HepG2 (cell line): ENCODE measurements around the gene KCNK6. TPM values are rescaled to one million over a fixed set of nuclear protein-coding genes. Genes with fewer than 3 reads are reported as not detected.

Experiments used
- ARID3A ChIP-seq: IDR thresholded peaks from 2 replicates; pipeline ENCODE4 v1.6.1; 2012; ENCODE audit warnings: low read depth, low read length, improper control_type of control experiment
- ELF3 ChIP-seq: IDR thresholded peaks from 2 replicates; pipeline ENCODE4 v1.6.1; 2016; ENCODE audit warnings: missing genetic modification reagents, missing compliant biosample characterization
- EP300 ChIP-seq, 3 experiments: sonication (generic) in 1 of 3; formaldehyde crosslinking in 1 of 3; IDR thresholded peaks; 2 replicates each; pipeline versions ENCODE4 v1.5.1 to v1.6.1; 2011 to 2020; ENCODE audit warnings: low read depth in 2 of 3, low read length in 2 of 3, borderline replicate concordance in 1 of 3, improper control_type of control experiment in 1 of 3, mild to moderate bottlenecking in 1 of 3, missing genetic modification reagents in 1 of 3, moderate library complexity in 1 of 3
- HNRNPH1 ChIP-seq: fragments of 200-400 bp; formaldehyde crosslinking; optimal IDR thresholded peaks from 2 replicates; pipeline ENCODE3; 2017; ENCODE audit warnings: mild to moderate bottlenecking, low read depth, low read length
- KDM2A ChIP-seq: sonication (generic); formaldehyde crosslinking; IDR thresholded peaks from 2 replicates; pipeline ENCODE4 v1.4.0; 2020; ENCODE audit warnings: low read depth, missing genetic modification reagents, borderline replicate concordance
- PHF8 ChIP-seq: sonication (generic); formaldehyde crosslinking; IDR thresholded peaks from 2 replicates; pipeline ENCODE4 v1.5.0; 2020; ENCODE audit warnings: missing genetic modification reagents
- U2AF1 ChIP-seq: fragments of 200-400 bp; formaldehyde crosslinking; optimal IDR thresholded peaks from 2 replicates; pipeline ENCODE3; 2017; ENCODE audit warnings: mild to moderate bottlenecking, low read depth, low read length
- ZNF136 ChIP-seq: sonication (generic); formaldehyde crosslinking; IDR thresholded peaks from 2 replicates; pipeline ENCODE4 v1.8.1; 2022; ENCODE audit warnings: low read depth, mild to moderate bottlenecking, moderate library complexity, missing genetic modification reagents
- ZNF30 ChIP-seq: sonication (generic); formaldehyde crosslinking; IDR thresholded peaks from 2 replicates; pipeline ENCODE4 v1.5.0; 2020; ENCODE audit warnings: mild to moderate bottlenecking, missing genetic modification reagents
- ZNF335 ChIP-seq: sonication (generic); formaldehyde crosslinking; IDR thresholded peaks from 2 replicates; pipeline ENCODE4 v1.4.0; 2020; ENCODE audit warnings: missing genetic modification reagents
- ZNF501 ChIP-seq: sonication (generic); formaldehyde crosslinking; IDR thresholded peaks from 2 replicates; pipeline ENCODE4 v1.5.1; 2020; ENCODE audit warnings: mild to moderate bottlenecking, moderate library complexity, missing genetic modification reagents
- ZSCAN12 ChIP-seq: sonication (generic); formaldehyde crosslinking; IDR thresholded peaks from 2 replicates; pipeline ENCODE4 v1.9.0; 2021; ENCODE audit warnings: mild to moderate bottlenecking, missing genetic modification reagents
- polyA plus RNA-seq, 8 experiments: library from polyadenylated mRNA; depleted of rRNA in 3 of 8; stranded (reverse) in 7 of 8; unstranded in 1 of 8; fragments of >200 nt; fragmentation: Illumina TruSeq in 4 of 8; extraction: Trizol in 4 of 8; gene quantifications; 2 replicates each; pipeline versions ENCODE4 v1.2.1 to v1.2.3, GENCODE V29; 2011 to 2016; ENCODE audit warnings: low read depth in 4 of 8, missing spikeins in 1 of 8, mixed read lengths in 1 of 8; ENCODE audit not compliant: insufficient read depth in 1 of 8
- total RNA-seq, 5 experiments: library from RNA; depleted of rRNA; stranded (reverse); fragments of >200 nt; fragmentation: Illumina TruSeq; extraction: Trizol; gene quantifications; 2 replicates each; pipeline ENCODE4 v1.2.3, GENCODE V29; 2016; ENCODE audit warnings: low read depth in 1 of 5
- TF ChIP-seq, protein P1 (sequence below): sonication (generic); formaldehyde crosslinking; conservative IDR thresholded peaks from 2 replicates; pipeline ENCODE4 v1.5.0; 2020; ENCODE audit warnings: missing genetic modification reagents
- TF ChIP-seq, protein P2 (sequence below): sonication (generic); formaldehyde crosslinking; IDR thresholded peaks from 2 replicates; pipeline ENCODE4 v1.4.0; 2020; ENCODE audit warnings: mild to moderate bottlenecking, missing genetic modification reagents

KCNK6 gene
- total and polyA plus RNA-seq, 2 of the 13 experiments (the other 11 are each of a cell fraction or from before 2014, with no cell fraction given) = 0.03 TPM; not detected in 1

- TF ChIP-seq, protein P1, sequence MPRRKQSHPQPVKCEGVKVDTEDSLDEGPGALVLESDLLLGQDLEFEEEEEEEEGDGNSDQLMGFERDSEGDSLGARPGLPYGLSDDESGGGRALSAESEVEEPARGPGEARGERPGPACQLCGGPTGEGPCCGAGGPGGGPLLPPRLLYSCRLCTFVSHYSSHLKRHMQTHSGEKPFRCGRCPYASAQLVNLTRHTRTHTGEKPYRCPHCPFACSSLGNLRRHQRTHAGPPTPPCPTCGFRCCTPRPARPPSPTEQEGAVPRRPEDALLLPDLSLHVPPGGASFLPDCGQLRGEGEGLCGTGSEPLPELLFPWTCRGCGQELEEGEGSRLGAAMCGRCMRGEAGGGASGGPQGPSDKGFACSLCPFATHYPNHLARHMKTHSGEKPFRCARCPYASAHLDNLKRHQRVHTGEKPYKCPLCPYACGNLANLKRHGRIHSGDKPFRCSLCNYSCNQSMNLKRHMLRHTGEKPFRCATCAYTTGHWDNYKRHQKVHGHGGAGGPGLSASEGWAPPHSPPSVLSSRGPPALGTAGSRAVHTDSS (CRISPR knock-in tag) = no peak
- TF ChIP-seq, protein P2, sequence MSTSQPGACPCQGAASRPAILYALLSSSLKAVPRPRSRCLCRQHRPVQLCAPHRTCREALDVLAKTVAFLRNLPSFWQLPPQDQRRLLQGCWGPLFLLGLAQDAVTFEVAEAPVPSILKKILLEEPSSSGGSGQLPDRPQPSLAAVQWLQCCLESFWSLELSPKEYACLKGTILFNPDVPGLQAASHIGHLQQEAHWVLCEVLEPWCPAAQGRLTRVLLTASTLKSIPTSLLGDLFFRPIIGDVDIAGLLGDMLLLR (CRISPR knock-in tag) = no peak
- no peak for TF ChIP-seq ELF3
- TF ChIP-seq U2AF1 = no peak
- TF ChIP-seq ZNF335 (CRISPR knock-in tag) = no peak
- TF ChIP-seq ZNF30 (CRISPR knock-in tag) = no peak
- no peak for TF ChIP-seq EP300 (IDR thresholded peaks at IDR 0.05; ENCODE audit: low read depth in 2 of 2, low read length in 2 of 2)
- no peak for TF ChIP-seq EP300 (CRISPR knock-in tag; IDR thresholded peaks at IDR 0.05; ENCODE audit: borderline replicate concordance)
- 0 out of 2 replicates have a peak, but pooled peaks have one; percentile 49 for TF ChIP-seq PHF8 (CRISPR knock-in tag)
- TF ChIP-seq KDM2A (CRISPR knock-in tag) = peak; percentile 28; the same call in 1 of the 2 replicates
- TF ChIP-seq HNRNPH1 = no peak
- no peak for TF ChIP-seq ZSCAN12 (CRISPR knock-in tag)
- no peak for TF ChIP-seq ZNF136 (CRISPR knock-in tag)
- TF ChIP-seq ARID3A = no peak
- TF ChIP-seq ZNF501 (CRISPR knock-in tag) = peak; percentile 43; the same call in 1 of the 2 replicates
Measured at GRCh38 chr19:38336638-38337359, 17.2 kb downstream of the KCNK6 start (continued).
